SK-N-MC (cell line): ENCODE measurements around the gene OR10V1.

Experiments
- EZH2 ChIP-seq: fragments of 200-600 bp; sonication (generic); IDR thresholded peaks from one replicate; pipeline ENCODE4 v1.6.1; 2017; ENCODE audit warnings: antibody characterized with exemption
- FOXP2 ChIP-seq: optimal IDR thresholded peaks from 2 replicates; pipeline ENCODE3; 2011; ENCODE audit warnings: mild to moderate bottlenecking, moderate library complexity; ENCODE audit not compliant: insufficient read depth; ENCODE audit errors: extremely low read length, control extremely low read depth
- POLR2AphosphoS5 ChIP-seq: IDR thresholded peaks from 2 replicates; pipeline ENCODE4 v1.6.1; 2012; ENCODE audit warnings: mild to moderate bottlenecking, low read depth, low read length, borderline replicate concordance

- TF ChIP-seq POLR2AphosphoS5 (no peak), EZH2 (no peak), FOXP2 (no peak)
Measured at GRCh38 chr11:59716051-59716450, 2.4 kb upstream of the OR10V1 start.
